Hepatocyte (in vitro differentiated cells): ENCODE measurements around the gene SNRNP27. TPM values are rescaled to one million over a fixed set of nuclear protein-coding genes. Genes with fewer than 3 reads are reported as not detected.

ENCODE experiments used
- DNase-seq: peaks from one replicate; pipeline ENCODE4 v3.0.0-alpha.2; 2016; ENCODE audit warnings: low spot score
- H2AFZ ChIP-seq: fragments of 200-600 bp; sonication (generic); 2 replicates; pipeline ENCODE4 v1.6.0; 2016; ENCODE audit warnings: antibody characterized with exemption, mild to moderate bottlenecking
- H3K27ac ChIP-seq: fragments of 200-600 bp; sonication (generic); 2 replicates; pipeline ENCODE4 v1.5.1; 2016; ENCODE audit warnings: mild to moderate bottlenecking
- H3K27me3 ChIP-seq: fragments of 200-600 bp; sonication (generic); 2 replicates; pipeline ENCODE4 v1.6.1; 2016
- H3K36me3 ChIP-seq: fragments of 200-600 bp; sonication (generic); replicated peaks from 2 replicates; pipeline ENCODE4 v1.5.1; 2016; ENCODE audit warnings: low read depth; ENCODE audit not compliant: insufficient read depth
- H3K4me1 ChIP-seq: fragments of 200-600 bp; sonication (generic); 2 replicates; pipeline ENCODE4 v1.5.1; 2016; ENCODE audit warnings: mild to moderate bottlenecking, moderate library complexity; ENCODE audit not compliant: insufficient read depth
- H3K4me2 ChIP-seq: fragments of 200-600 bp; sonication (generic); 2 replicates; pipeline ENCODE4 v1.6.0; 2016
- H3K4me3 ChIP-seq: fragments of 200-600 bp; sonication (generic); 2 replicates; pipeline ENCODE4 v1.5.1; 2016; ENCODE audit warnings: mild to moderate bottlenecking
- H3K79me2 ChIP-seq: fragments of 200-600 bp; sonication (generic); 2 replicates; pipeline ENCODE4 v1.6.0; 2017; ENCODE audit warnings: mild to moderate bottlenecking
- H3K9me2 ChIP-seq: fragments of 200-600 bp; sonication (generic); replicated peaks from 2 replicates; pipeline ENCODE4 v1.6.0; 2017; ENCODE audit warnings: mild to moderate bottlenecking; ENCODE audit not compliant: insufficient read depth
- H3K9me3 ChIP-seq: fragments of 200-600 bp; sonication (generic); 2 replicates; pipeline ENCODE4 v1.5.1; 2016; ENCODE audit warnings: low read depth, mild to moderate bottlenecking
- H4K20me1 ChIP-seq: fragments of 200-600 bp; sonication (generic); 2 replicates; pipeline ENCODE4 v1.6.0; 2016; ENCODE audit warnings: mild to moderate bottlenecking; ENCODE audit not compliant: insufficient read depth, poor library complexity, severe bottlenecking
- EZH2 ChIP-seq: fragments of 200-600 bp; sonication (generic); IDR thresholded peaks from 2 replicates; pipeline ENCODE4 v1.6.1; 2016; ENCODE audit warnings: antibody characterized with exemption, mild to moderate bottlenecking, borderline replicate concordance
- EZH2phosphoT487 ChIP-seq: fragments of 200-600 bp; sonication (generic); IDR thresholded peaks from one replicate; pipeline ENCODE4 v1.6.1; 2018; ENCODE audit warnings: antibody characterized with exemption, mild to moderate bottlenecking, low read depth, moderate library complexity; ENCODE audit not compliant: unreplicated experiment, severe bottlenecking
- WGBS: methylation state at CpG from one replicate; pipeline ENCODE4 v1.1.6; 2016; ENCODE audit warnings: low lambda C conversion rate; ENCODE audit errors: missing lambda C conversion rate; 5-methylcytosine and 5-hydroxymethylcytosine counted together
- polyA plus RNA-seq: library from polyadenylated mRNA; unstranded; fragments of >200 nt; fragmentation: Nextera tagmentation; extraction: Ambion mirVana; gene quantifications from 2 replicates; pipeline ENCODE4 v1.2.1, GENCODE V29; 2016
- total RNA-seq: library from RNA; depleted of rRNA; stranded (reverse); fragments of >200 nt; gene quantifications from 2 replicates; pipeline ENCODE4 v1.2.3, GENCODE V29; 2014
- TF ChIP-seq, protein P1 (sequence below): fragments of 200-600 bp; sonication (generic); IDR thresholded peaks from 2 replicates; pipeline ENCODE4 v1.5.1; 2016; ENCODE audit warnings: antibody characterized with exemption, mild to moderate bottlenecking; ENCODE audit not compliant: poor library complexity

SNRNP27 gene
- total and polyA plus RNA-seq, 2 experiments from 2014 or later, result 58.4 to 65.5 TPM

GRCh38 chr2:69907216-69907615 lies 13.5 kb downstream of the SNRNP27 start:
- Histone ChIP-seq H3K9me2 (no peaks in the 10 kb centered on the region), H3K79me2 (no peaks in the 10 kb centered on the region), H3K27me3 (no peaks in the 10 kb centered on the region), H3K27ac (no peak overlapping the region), H3K4me2 (no peak overlapping the region), H3K9me3 (no peaks in the 10 kb centered on the region), H2AFZ (no peak overlapping the region), H3K36me3 (no peaks in the 10 kb centered on the region), H3K4me1 (no peaks in the 10 kb centered on the region), H4K20me1 (no peaks in the 10 kb centered on the region), H3K4me3 (no peak overlapping the region)
- DNase-seq, result no peak
- TF ChIP-seq EZH2 (no peak), EZH2phosphoT487 (no peak)
- TF ChIP-seq, protein P1, sequence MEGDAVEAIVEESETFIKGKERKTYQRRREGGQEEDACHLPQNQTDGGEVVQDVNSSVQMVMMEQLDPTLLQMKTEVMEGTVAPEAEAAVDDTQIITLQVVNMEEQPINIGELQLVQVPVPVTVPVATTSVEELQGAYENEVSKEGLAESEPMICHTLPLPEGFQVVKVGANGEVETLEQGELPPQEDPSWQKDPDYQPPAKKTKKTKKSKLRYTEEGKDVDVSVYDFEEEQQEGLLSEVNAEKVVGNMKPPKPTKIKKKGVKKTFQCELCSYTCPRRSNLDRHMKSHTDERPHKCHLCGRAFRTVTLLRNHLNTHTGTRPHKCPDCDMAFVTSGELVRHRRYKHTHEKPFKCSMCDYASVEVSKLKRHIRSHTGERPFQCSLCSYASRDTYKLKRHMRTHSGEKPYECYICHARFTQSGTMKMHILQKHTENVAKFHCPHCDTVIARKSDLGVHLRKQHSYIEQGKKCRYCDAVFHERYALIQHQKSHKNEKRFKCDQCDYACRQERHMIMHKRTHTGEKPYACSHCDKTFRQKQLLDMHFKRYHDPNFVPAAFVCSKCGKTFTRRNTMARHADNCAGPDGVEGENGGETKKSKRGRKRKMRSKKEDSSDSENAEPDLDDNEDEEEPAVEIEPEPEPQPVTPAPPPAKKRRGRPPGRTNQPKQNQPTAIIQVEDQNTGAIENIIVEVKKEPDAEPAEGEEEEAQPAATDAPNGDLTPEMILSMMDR, result no peak

DNA sequence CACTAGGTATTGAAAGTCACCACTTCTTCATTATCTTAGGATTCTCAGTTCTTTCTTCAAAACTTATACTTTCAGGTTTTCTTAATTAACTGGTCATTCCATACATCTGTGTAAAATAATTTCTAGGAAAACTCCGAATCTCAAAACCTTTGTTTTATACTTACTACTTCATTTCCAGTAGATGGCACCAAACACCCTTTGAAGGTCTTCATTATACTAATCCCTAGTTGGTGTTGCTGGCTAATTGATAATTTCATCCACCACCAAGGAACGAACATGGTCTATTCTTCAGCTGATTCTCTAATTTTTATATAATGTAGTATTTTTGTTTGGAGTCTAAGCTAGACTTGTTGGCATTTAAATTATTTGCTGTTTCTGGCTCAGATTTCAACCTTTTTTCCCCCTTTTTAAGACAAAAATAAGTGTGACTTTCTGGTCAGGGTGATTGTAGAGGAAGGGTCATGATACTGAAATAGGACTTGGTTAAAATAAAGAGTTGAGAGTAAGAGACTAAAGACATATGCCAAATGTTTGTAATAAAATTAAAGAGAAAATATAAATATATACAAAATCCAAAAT lies 18.3 kb downstream of the SNRNP27 start:
- peaks cover 15% of the 10 kb centered on the region for H3K4me1 ChIP-seq
- 17% methylated on average over 2 of the region's 2 CpGs for WGBS
- DNase-seq, result peak; percentile 70
- TF ChIP-seq EZH2, result no peak
- TF ChIP-seq, protein P1, result peak; percentile 73
- TF ChIP-seq EZH2phosphoT487, result no peak
- H3K4me2 ChIP-seq, result no peak overlapping the region
- no peaks in the 10 kb centered on the region for H3K27me3 ChIP-seq
- no peak overlapping the region for H3K27ac ChIP-seq
- no peaks in the 10 kb centered on the region for H3K9me3 ChIP-seq
- no peak overlapping the region for H3K4me3 ChIP-seq
- H2AFZ ChIP-seq, result no peak overlapping the region
- no peaks in the 10 kb centered on the region for H3K36me3 ChIP-seq
- peaks cover 20% of the 10 kb centered on the region for H3K79me2 ChIP-seq
- H4K20me1 ChIP-seq, result no peaks in the 10 kb centered on the region
- H3K9me2 ChIP-seq, result no peaks in the 10 kb centered on the region

DNA sequence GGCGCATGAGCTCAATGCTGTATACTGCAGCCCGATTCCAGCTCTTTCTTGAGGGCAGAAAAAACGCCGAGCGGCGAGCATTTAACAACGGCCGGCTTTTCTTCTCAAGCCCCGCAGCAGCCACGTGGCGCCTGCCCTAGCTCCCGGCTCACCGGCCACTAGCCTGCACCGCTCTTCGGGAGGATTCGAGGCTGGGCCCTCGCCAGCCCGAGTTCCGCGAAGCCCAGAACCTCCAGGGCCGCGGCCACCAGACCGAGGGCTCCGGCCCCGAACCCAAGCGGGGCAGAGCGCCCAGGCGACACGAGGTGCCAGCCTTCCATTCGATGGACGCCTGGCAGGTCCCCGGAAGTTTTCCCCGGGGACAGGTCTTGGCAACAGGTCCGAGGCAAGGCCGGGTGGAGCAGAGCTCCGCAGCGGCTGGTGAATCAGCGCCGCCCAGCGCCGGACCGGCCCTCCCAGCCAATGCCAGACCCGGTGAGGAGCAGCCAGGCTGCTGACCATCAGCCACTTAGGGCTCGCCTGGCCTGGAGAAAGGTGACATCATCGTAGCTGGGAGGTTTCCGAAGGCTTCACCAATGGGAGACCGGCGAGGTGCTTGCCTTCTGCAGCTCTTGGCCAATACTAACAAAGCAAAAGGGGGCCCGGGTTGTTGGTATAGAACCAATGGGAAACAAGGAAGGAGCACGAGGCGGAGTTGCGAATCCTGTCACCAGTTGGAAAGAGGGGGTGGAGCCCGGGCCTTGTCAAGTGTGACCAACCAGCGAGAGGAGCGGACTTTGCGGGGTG lies 20.6 kb downstream of the SNRNP27 start:
- H3K36me3 ChIP-seq, result no peaks in the 10 kb centered on the region
- H3K4me3 ChIP-seq, result peak overlapping the region; percentile 12
- DNase-seq, result peak; percentile 100
- H3K4me1 ChIP-seq, result peaks cover 18% of the 10 kb centered on the region
- peak overlapping the region; percentile 2 for H2AFZ ChIP-seq
- H3K9me3 ChIP-seq, result no peaks in the 10 kb centered on the region
- H3K27ac ChIP-seq, result peak overlapping the region; percentile 94
- H3K4me2 ChIP-seq, result peak overlapping the region; percentile 79
- no peaks in the 10 kb centered on the region for H3K9me2 ChIP-seq
- peaks cover 35% of the 10 kb centered on the region for H3K79me2 ChIP-seq
- no peaks in the 10 kb centered on the region for H4K20me1 ChIP-seq
- no peaks in the 10 kb centered on the region for H3K27me3 ChIP-seq
- WGBS, result 1% methylated on average over 55 of the region's 56 CpGs
- TF ChIP-seq, protein P1, result peak; percentile 22
- TF ChIP-seq EZH2phosphoT487 (no peak), EZH2 (no peak)
